ENCODE measurements around the gene PSG5.
"Not testable (repeated sequence)": the region's sequence is repeated elsewhere in the genome, so short reads cannot be mapped to it uniquely, and the experiment has no call there.

- TF ChIP-seq, protein P1, sequence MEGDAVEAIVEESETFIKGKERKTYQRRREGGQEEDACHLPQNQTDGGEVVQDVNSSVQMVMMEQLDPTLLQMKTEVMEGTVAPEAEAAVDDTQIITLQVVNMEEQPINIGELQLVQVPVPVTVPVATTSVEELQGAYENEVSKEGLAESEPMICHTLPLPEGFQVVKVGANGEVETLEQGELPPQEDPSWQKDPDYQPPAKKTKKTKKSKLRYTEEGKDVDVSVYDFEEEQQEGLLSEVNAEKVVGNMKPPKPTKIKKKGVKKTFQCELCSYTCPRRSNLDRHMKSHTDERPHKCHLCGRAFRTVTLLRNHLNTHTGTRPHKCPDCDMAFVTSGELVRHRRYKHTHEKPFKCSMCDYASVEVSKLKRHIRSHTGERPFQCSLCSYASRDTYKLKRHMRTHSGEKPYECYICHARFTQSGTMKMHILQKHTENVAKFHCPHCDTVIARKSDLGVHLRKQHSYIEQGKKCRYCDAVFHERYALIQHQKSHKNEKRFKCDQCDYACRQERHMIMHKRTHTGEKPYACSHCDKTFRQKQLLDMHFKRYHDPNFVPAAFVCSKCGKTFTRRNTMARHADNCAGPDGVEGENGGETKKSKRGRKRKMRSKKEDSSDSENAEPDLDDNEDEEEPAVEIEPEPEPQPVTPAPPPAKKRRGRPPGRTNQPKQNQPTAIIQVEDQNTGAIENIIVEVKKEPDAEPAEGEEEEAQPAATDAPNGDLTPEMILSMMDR (IDR thresholded peaks at IDR 0.05): not testable (repeated sequence)
- not testable (repeated sequence) for TF ChIP-seq EP300, POLR2A (IDR thresholded peaks at IDR 0.05)
Observed at GRCh38 chr19:43131281-43131842, 55.0 kb downstream of the PSG5 start.
